Activated B cell treated with CpG ODN at 0.5 μM for 24 hours (primary cell): ENCODE results near the gene TMEM144. TPM values are rescaled to one million over a fixed set of nuclear protein-coding genes. Genes with fewer than 3 reads are reported as not detected.
"Not testable (repeated sequence)": the region's sequence is repeated elsewhere in the genome, so short reads cannot be mapped to it uniquely, and the experiment has no call there.

ENCODE experiments used
- ATAC-seq: fragments of 200-7000 bp; cut with Tn5 transposase; one replicate; pipeline ENCODE4 v1.10.0; 2021; ENCODE audit warnings: low read depth, mild to moderate bottlenecking, moderate library complexity
- CTCF ChIA-PET: fragments of 350-600 bp; sonication (Branson Sonifier 250); formaldehyde crosslinking; loops from one replicate; lab custom pipeline; 2021; ENCODE audit warnings: antibody characterized with exemption; lab: Charles Lee
- POLR2A ChIA-PET: fragments of 350-600 bp; sonication (Branson Sonifier 250); formaldehyde crosslinking; loops from one replicate; lab custom pipeline; 2021; ENCODE audit warnings: antibody characterized with exemption; lab: Charles Lee
- DNase-seq: peaks from one replicate; pipeline ENCODE4 v3.0.0; 2022
- H3K27ac Mint-ChIP-seq: one replicate; pipeline ENCODE4 v1.8.0; 2020; ENCODE audit warnings: mixed read lengths
- H3K27me3 Mint-ChIP-seq: one replicate; pipeline ENCODE4 v1.8.0; 2021; ENCODE audit warnings: mixed read lengths
- H3K36me3 Mint-ChIP-seq: one replicate; pipeline ENCODE4 v1.8.0; 2021; ENCODE audit warnings: low read depth, mixed read lengths
- H3K4me1 Mint-ChIP-seq: one replicate; pipeline ENCODE4 v1.8.0; 2021; ENCODE audit warnings: mixed read lengths
- H3K4me3 Mint-ChIP-seq: one replicate; pipeline ENCODE4 v1.8.0; 2020; ENCODE audit warnings: mild to moderate bottlenecking, mixed read lengths
- H3K9me3 Mint-ChIP-seq: one replicate; pipeline ENCODE4 v1.8.0; 2020; ENCODE audit warnings: mixed read lengths
- intact Hi-C: fragments of 100-400 bp; cut with micrococcal nuclease; formaldehyde crosslinking; loops from one replicate; pipeline ENCODE4 v1.15.1; 2024
- total RNA-seq: library from RNA; stranded (reverse); gene quantifications from 2 replicates; pipeline ENCODE4 v1.2.3, GENCODE V29; 2022
- TF ChIP-seq, protein P1 (sequence below): fragments of 200-600 bp; IDR thresholded peaks from one replicate; pipeline ENCODE4 v1.8.0; 2022; ENCODE audit warnings: antibody characterized with exemption, mild to moderate bottlenecking

Gene TMEM144
- total RNA-seq, 1 donor from 2014 or later: not detected

DNA sequence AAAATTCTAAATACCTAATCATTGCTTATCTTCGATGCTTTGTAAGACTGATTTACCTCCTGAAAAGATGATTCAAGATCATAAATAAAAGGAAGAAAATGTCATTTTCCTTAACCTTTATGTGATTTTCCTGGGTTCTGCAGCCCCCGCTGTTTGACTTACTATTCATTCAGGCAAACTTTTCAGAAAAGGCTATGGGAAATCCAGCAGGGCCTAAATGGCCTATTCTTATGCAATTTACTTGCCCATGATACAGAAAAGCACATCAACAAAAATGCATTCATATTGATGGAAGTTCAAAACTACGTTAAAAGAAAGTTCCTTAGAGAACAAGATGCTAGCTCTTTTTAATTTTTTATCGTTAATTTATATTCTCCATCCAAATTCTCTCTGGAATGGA is 51.2 kb downstream of the TMEM144 start:
- no peak for ATAC-seq
- TF ChIP-seq, protein P1, sequence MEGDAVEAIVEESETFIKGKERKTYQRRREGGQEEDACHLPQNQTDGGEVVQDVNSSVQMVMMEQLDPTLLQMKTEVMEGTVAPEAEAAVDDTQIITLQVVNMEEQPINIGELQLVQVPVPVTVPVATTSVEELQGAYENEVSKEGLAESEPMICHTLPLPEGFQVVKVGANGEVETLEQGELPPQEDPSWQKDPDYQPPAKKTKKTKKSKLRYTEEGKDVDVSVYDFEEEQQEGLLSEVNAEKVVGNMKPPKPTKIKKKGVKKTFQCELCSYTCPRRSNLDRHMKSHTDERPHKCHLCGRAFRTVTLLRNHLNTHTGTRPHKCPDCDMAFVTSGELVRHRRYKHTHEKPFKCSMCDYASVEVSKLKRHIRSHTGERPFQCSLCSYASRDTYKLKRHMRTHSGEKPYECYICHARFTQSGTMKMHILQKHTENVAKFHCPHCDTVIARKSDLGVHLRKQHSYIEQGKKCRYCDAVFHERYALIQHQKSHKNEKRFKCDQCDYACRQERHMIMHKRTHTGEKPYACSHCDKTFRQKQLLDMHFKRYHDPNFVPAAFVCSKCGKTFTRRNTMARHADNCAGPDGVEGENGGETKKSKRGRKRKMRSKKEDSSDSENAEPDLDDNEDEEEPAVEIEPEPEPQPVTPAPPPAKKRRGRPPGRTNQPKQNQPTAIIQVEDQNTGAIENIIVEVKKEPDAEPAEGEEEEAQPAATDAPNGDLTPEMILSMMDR: no peak
- intact Hi-C loops: no loop called here
- Mint-ChIP-seq H3K36me3 (no peaks in the 10 kb centered on the region), H3K9me3 (no peaks in the 10 kb centered on the region), H3K27ac (no peak overlapping the region), H3K4me1 (no peaks in the 10 kb centered on the region), H3K27me3 (no peaks in the 10 kb centered on the region), H3K4me3 (no peak overlapping the region)
- no peak for DNase-seq
- CTCF ChIA-PET: no interaction called here
- POLR2A ChIA-PET: no interaction called here

DNA sequence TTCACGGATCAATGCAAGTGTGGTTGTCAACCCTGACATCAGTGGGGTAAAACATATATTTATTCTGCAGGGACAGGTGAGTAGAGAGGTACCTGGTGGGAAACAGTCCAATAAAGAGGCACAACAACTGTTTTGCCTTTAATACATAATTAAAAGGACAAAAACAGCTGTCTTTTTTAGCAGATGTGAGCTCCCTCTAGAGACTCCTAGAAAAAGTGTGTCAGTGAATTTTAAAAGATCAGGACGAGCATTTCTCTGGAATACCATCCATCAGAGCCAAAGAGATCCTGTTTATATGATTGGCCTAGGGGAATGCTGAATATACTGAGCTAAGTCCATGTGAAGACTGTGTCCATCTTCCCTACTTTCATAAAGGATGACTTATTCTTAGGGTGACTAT is 58.3 kb downstream of the TMEM144 start:
- intact Hi-C loops: no loop called here
- Mint-ChIP-seq H3K27ac (no peak overlapping the region), H3K4me3 (no peak overlapping the region), H3K9me3 (no peaks in the 10 kb centered on the region), H3K27me3 (no peaks in the 10 kb centered on the region), H3K4me1 (no peaks in the 10 kb centered on the region), H3K36me3 (no peaks in the 10 kb centered on the region)
- CTCF ChIA-PET: no interaction called here
- ATAC-seq (no peak), DNase-seq (no peak)
- TF ChIP-seq, protein P1: no peak
- POLR2A ChIA-PET: no interaction called here

DNA sequence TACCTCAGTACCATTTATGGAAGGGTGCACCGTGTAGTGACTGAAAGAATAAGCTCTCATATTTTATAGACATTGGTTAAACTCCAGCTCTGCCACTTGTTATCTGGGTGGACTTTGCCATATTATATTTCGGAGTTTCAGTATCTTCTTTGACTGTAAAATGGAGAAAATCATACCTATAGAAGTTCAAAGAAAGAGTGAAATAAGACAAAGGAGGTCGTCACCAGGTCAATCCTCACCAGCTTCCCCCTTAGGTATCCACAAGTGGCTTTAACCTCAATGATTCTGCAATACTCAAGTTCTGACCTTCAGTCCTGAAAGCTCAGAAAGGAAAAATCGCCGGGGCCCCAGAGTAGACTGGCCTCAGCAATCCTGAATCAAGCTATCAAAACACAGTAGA is 64.3 kb downstream of the TMEM144 start:
- Mint-ChIP-seq H3K27me3 (no peaks in the 10 kb centered on the region), H3K9me3 (no peaks in the 10 kb centered on the region)
- CTCF ChIA-PET: no interaction called here

DNA sequence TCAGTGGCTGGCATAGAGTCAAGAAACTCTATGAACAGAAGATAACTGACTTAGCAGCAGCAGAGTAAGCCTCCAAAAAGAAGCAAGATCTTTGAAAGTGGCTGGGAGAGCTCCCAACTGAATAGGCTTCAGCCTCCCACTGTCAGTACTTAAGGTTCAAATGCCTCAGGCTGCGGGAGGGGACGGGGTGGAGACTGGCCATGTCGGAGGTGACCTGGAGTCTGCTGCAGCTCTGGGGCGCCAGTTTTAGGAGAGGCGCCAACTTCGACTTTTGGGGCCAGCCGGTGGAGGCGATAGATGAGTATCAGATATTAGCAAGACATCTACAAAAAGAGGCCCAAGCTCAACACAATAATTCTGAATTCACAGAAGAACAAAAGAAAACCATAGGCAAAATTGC is 67.3 kb downstream of the TMEM144 start:
- H3K36me3 Mint-ChIP-seq: no peaks in the 10 kb centered on the region
- intact Hi-C loops: no loop called here
- TF ChIP-seq, protein P1: no peak
- peaks cover 2% of the 10 kb centered on the region for H3K27me3 Mint-ChIP-seq
- DNase-seq: no peak
- no peak overlapping the region for H3K4me3 Mint-ChIP-seq
- H3K4me1 Mint-ChIP-seq: no peaks in the 10 kb centered on the region
- ChIA-PET CTCF (no interaction called here), POLR2A (no interaction called here)
- no peak overlapping the region for H3K27ac Mint-ChIP-seq
- ATAC-seq: no peak
- no peaks in the 10 kb centered on the region for H3K9me3 Mint-ChIP-seq

More for the DNA sequence above, 64.3 kb downstream of the TMEM144 start:
- no peaks in the 10 kb centered on the region for H3K36me3 Mint-ChIP-seq
- ATAC-seq (no peak), DNase-seq (no peak)
- no peak overlapping the region for H3K27ac Mint-ChIP-seq
- POLR2A ChIA-PET: no interaction called here
- no peaks in the 10 kb centered on the region for H3K4me1 Mint-ChIP-seq
- TF ChIP-seq, protein P1: no peak
- intact Hi-C loops: no loop called here
- H3K4me3 Mint-ChIP-seq: no peak overlapping the region

DNA sequence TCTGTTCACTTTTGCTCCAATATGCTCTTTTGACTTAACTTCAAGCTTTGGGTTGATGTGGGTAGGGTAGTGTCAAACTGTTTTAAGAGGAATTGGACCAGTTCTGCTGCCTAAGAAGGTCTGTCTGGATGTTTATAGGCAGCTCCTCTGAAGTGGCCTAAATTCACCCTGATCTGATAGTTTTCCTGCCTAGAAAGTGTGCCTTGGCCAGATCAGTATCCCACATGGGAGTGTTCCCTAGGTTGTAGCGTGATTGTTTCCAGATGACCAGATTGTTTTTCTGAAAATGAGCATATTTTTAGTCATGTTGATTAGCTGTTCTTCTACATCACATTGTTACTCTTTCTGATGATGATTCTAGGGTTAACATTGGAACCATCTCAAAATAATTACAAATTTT is 68.8 kb downstream of the TMEM144 start:
- H3K9me3 Mint-ChIP-seq, H3K27me3 Mint-ChIP-seq, intact Hi-C loops, POLR2A ChIA-PET, H3K36me3 Mint-ChIP-seq, CTCF ChIA-PET, H3K27ac Mint-ChIP-seq, DNase-seq, ATAC-seq, H3K4me1 Mint-ChIP-seq, H3K4me3 Mint-ChIP-seq: not testable (repeated sequence)

DNA sequence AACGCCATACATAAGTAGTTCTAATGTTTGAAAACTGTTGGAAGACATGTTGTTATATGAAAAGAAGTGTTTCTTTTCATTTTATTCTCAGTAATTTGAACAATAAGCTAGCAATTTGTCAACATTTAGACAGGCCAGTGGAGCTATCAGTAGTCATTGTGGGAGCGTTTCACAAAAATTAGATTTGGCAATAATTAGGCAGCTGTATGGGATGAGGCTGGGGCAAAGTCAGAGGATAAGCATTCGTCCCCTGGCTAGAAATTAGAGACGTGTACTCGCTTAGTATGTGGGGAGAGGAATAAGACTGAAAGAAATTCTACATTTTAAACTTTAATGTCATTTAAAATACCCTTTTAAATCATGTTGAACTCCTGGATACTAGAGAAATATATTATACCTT is 70.6 kb downstream of the TMEM144 start:
- H3K27ac Mint-ChIP-seq: no peak overlapping the region
- intact Hi-C loops: no loop called here
- TF ChIP-seq, protein P1: no peak
- H3K9me3 Mint-ChIP-seq: no peaks in the 10 kb centered on the region
- POLR2A ChIA-PET: no interaction called here
- H3K27me3 Mint-ChIP-seq: peaks cover 2% of the 10 kb centered on the region
- no peaks in the 10 kb centered on the region for H3K36me3 Mint-ChIP-seq
- no peak for DNase-seq
- H3K4me1 Mint-ChIP-seq: no peaks in the 10 kb centered on the region
- H3K4me3 Mint-ChIP-seq: no peak overlapping the region
- no peak for ATAC-seq
- CTCF ChIA-PET: no interaction called here
